H9 (cell line): Measurements from ENCODE around the gene GPC6. TPM values are rescaled to one million over a fixed set of nuclear protein-coding genes. Genes with fewer than 3 reads are reported as not detected.
A peak's percentile ranks its signal among the peaks of the same experiment; 100 is the strongest.

Experiments used
- DNase-seq: peaks from one replicate; pipeline ENCODE4 v3.0.0-alpha.2; 2017
- H2AFZ ChIP-seq: one replicate; pipeline ENCODE4 v1.6.1; 2013; ENCODE audit warnings: mild to moderate bottlenecking, low read length, control low read depth, moderate library complexity
- H2AK5ac ChIP-seq: 2 replicates; pipeline ENCODE4 v1.6.1; 2013; ENCODE audit warnings: low read length, control low read depth, mixed read lengths; ENCODE audit not compliant: insufficient read length
- H2BK120ac ChIP-seq: one replicate; pipeline ENCODE4 v1.6.1; 2013; ENCODE audit warnings: low read depth, mild to moderate bottlenecking, low read length, control low read depth, inconsistent platforms; ENCODE audit not compliant: poor library complexity, severe bottlenecking
- H2BK12ac ChIP-seq: 2 replicates; pipeline ENCODE4 v1.6.1; 2013; ENCODE audit warnings: low read length, control low read depth, mixed read lengths, low read depth; ENCODE audit not compliant: insufficient read length
- H2BK15ac ChIP-seq: 2 replicates; pipeline ENCODE4 v1.6.1; 2013; ENCODE audit warnings: low read depth, low read length, control low read depth
- H2BK20ac ChIP-seq: one replicate; pipeline ENCODE4 v1.6.1; 2013; ENCODE audit warnings: low read depth, mild to moderate bottlenecking, low read length, control low read depth, inconsistent platforms; ENCODE audit not compliant: poor library complexity, severe bottlenecking
- H2BK5ac ChIP-seq: 2 replicates; pipeline ENCODE4 v1.6.1; 2013; ENCODE audit warnings: low read length, control low read depth, mixed read lengths; ENCODE audit not compliant: insufficient read length
- H3K14ac ChIP-seq: 2 replicates; pipeline ENCODE4 v1.6.1; 2013; ENCODE audit warnings: low read length, control low read depth; ENCODE audit not compliant: insufficient read depth
- H3K18ac ChIP-seq: 2 replicates; pipeline ENCODE4 v1.6.1; 2013; ENCODE audit warnings: low read depth, mild to moderate bottlenecking, mixed read lengths, low read length, control low read depth; ENCODE audit not compliant: insufficient read length
- H3K23ac ChIP-seq: 2 replicates; pipeline ENCODE4 v1.6.1; 2013; ENCODE audit warnings: low read length, control low read depth, mixed read lengths, low read depth; ENCODE audit not compliant: insufficient read length
- H3K23me2 ChIP-seq: 2 replicates; pipeline ENCODE4 v1.6.1; 2013; ENCODE audit warnings: low read depth, mild to moderate bottlenecking, mixed read lengths, low read length, control low read depth; ENCODE audit not compliant: insufficient read length, poor library complexity, severe bottlenecking
- H3K27ac ChIP-seq: 2 replicates; pipeline ENCODE4 v1.5.1; 2013; ENCODE audit warnings: low read length, control low read depth, mixed read lengths, low read depth; ENCODE audit not compliant: insufficient read length
- H3K27me3 ChIP-seq: 2 replicates; pipeline ENCODE4 v1.6.1; 2013; ENCODE audit warnings: low read length, control low read depth, inconsistent platforms; ENCODE audit not compliant: insufficient read depth
- H3K4ac ChIP-seq: 2 replicates; pipeline ENCODE4 v1.6.1; 2013; ENCODE audit warnings: low read depth, mild to moderate bottlenecking, control low read depth, inconsistent platforms, low read length, moderate library complexity
- H3K4me1 ChIP-seq: 2 replicates; pipeline ENCODE4 v1.6.1; 2013; ENCODE audit warnings: low read length, control low read depth, inconsistent platforms; ENCODE audit not compliant: insufficient read depth
- H3K4me2 ChIP-seq: 2 replicates; pipeline ENCODE4 v1.6.1; 2013; ENCODE audit warnings: low read length, control low read depth, mixed read lengths; ENCODE audit not compliant: insufficient read length, insufficient read depth
- H3K56ac ChIP-seq: 2 replicates; pipeline ENCODE4 v1.6.1; 2013; ENCODE audit warnings: low read depth, mild to moderate bottlenecking, mixed read lengths, low read length, control low read depth; ENCODE audit not compliant: insufficient read length
- H3K79me1 ChIP-seq: 2 replicates; pipeline ENCODE4 v1.6.1; 2013; ENCODE audit warnings: low read depth, mild to moderate bottlenecking, moderate library complexity, low read length, control low read depth, inconsistent platforms; ENCODE audit not compliant: insufficient read depth, poor library complexity, severe bottlenecking
- H3K79me2 ChIP-seq: 2 replicates; pipeline ENCODE4 v1.6.1; 2013; ENCODE audit warnings: low read length, control low read depth, inconsistent platforms; ENCODE audit not compliant: insufficient read depth
- H3K9ac ChIP-seq: 2 replicates; pipeline ENCODE4 v1.6.1; 2013; ENCODE audit warnings: low read length, control low read depth, mixed read lengths; ENCODE audit not compliant: insufficient read length; ENCODE audit errors: extremely low read depth
- H3K9me3 ChIP-seq: one replicate; pipeline ENCODE4 v1.6.1; 2013; ENCODE audit warnings: low read depth, low read length, inconsistent platforms; ENCODE audit not compliant: control insufficient read depth
- H3T11ph ChIP-seq: one replicate; pipeline ENCODE4 v1.6.1; 2013; ENCODE audit warnings: mild to moderate bottlenecking, low read length, control low read depth, inconsistent platforms
- H4K20me1 ChIP-seq: one replicate; pipeline ENCODE4 v1.6.1; 2013; ENCODE audit not compliant: control insufficient read depth, insufficient read length, insufficient read depth
- H4K5ac ChIP-seq: 2 replicates; pipeline ENCODE4 v1.6.1; 2013; ENCODE audit warnings: low read depth, mild to moderate bottlenecking, mixed read lengths, low read length, control low read depth; ENCODE audit not compliant: insufficient read length
- H4K8ac ChIP-seq: replicated peaks from 2 replicates; pipeline ENCODE4 v1.6.1; 2013; ENCODE audit warnings: low read length, control low read depth, mixed read lengths, low read depth; ENCODE audit not compliant: insufficient read length
- H4K91ac ChIP-seq: 2 replicates; pipeline ENCODE4 v1.6.1; 2013; ENCODE audit warnings: low read depth, mild to moderate bottlenecking, moderate library complexity, mixed read lengths, low read length, control low read depth; ENCODE audit not compliant: insufficient read length
- H3K27ac Mint-ChIP-seq, 3 experiments: 2 replicates in 2 of 3; 3 replicates in 1 of 3; pipeline ENCODE4 v1.8.0; 2020 to 2021; ENCODE audit warnings: mixed read lengths in 3 of 3, mild to moderate bottlenecking in 1 of 3, moderate library complexity in 1 of 3
- H3K27me3 Mint-ChIP-seq: 2 replicates; pipeline ENCODE4 v1.8.0; 2021; ENCODE audit warnings: low read depth, mild to moderate bottlenecking, moderate library complexity, mixed read lengths
- H3K36me3 Mint-ChIP-seq, 3 experiments: 2 replicates in 2 of 3; 3 replicates in 1 of 3; pipeline ENCODE4 v1.8.0; 2020 to 2021; ENCODE audit warnings: low read depth in 3 of 3, mixed read lengths in 3 of 3; ENCODE audit not compliant: insufficient read depth in 1 of 3
- H3K4me1 Mint-ChIP-seq, 2 experiments: 2 replicates each; pipeline ENCODE4 v1.8.0; 2020; ENCODE audit warnings: mixed read lengths in 2 of 2
- H3K4me3 Mint-ChIP-seq, 2 experiments: 2 replicates in 1 of 2; 3 replicates in 1 of 2; pipeline ENCODE4 v1.8.0; 2020 to 2021; ENCODE audit warnings: mild to moderate bottlenecking in 2 of 2, mixed read lengths in 2 of 2, moderate library complexity in 1 of 2
- H3K9me3 Mint-ChIP-seq, 2 experiments: 2 replicates in 1 of 2; 3 replicates in 1 of 2; pipeline ENCODE4 v1.8.0; 2020; ENCODE audit warnings: mild to moderate bottlenecking in 2 of 2, mixed read lengths in 2 of 2, moderate library complexity in 1 of 2
- WGBS: extraction: QIAGEN DNeasy Blood & Tissue Kit; methylation state at CpG from one replicate; pipeline ENCODE4 v1.1.7; 2013; ENCODE audit warnings: missing lambda C conversion rate, low lambda C conversion rate, mixed read lengths; ENCODE audit not compliant: insufficient read length; ENCODE audit errors: extremely low coverage; 5-methylcytosine and 5-hydroxymethylcytosine counted together
- total RNA-seq: library from RNA; stranded (reverse); gene quantifications from 2 replicates; pipeline ENCODE4 v1.2.1, GENCODE V29; 2021
- TF ChIP-seq, protein P1 (sequence below): fragments of 200-600 bp; sonication (generic); conservative IDR thresholded peaks from 3 replicates; pipeline ENCODE4 v1.8.0; 2021; ENCODE audit warnings: antibody characterized with exemption, mild to moderate bottlenecking

GPC6 gene
- total RNA-seq, 1 experiment from 2014 or later: 15.6 TPM

DNA sequence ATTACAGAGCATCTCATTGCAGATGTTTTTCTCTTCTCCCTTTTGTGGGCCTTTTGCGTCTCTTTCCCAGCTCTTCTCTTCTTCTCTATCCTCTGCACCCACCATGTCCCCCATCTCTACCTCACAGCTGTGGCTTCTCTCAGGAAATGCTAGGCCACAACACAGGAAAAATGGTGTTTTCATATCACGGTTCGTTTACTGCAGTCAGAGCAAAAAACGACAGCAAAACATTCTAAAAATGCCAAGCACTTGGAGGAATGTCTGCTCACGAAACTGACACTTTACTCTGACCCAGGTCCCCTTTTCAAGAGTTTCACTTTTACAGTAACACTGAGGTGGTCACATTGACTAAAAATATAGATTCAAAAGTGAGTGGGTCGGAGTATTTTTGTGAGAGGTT is 1100.7 kb downstream of the GPC6 start:
- H4K5ac ChIP-seq: no peak overlapping the region
- H3K4me2 ChIP-seq: no peak overlapping the region
- no peaks in the 10 kb centered on the region; the same call in none of the 2 replicates for H3K27me3 Mint-ChIP-seq
- no peak overlapping the region for H3K14ac ChIP-seq
- no peak overlapping the region for H2BK15ac ChIP-seq
- H3K18ac ChIP-seq: no peak overlapping the region
- no peaks in the 10 kb centered on the region for H3K79me1 ChIP-seq
- no peak overlapping the region for H2BK12ac ChIP-seq
- no peak overlapping the region for H2AFZ ChIP-seq
- no peak overlapping the region for H3K9ac ChIP-seq
- H3K4ac ChIP-seq: no peak overlapping the region
- H2AK5ac ChIP-seq: no peak overlapping the region
- peaks cover 4% of the 10 kb centered on the region; the same call in 1 of the 2 replicates for H3K4me1 ChIP-seq
- no peaks in the 10 kb centered on the region for H3K23me2 ChIP-seq
- H3K27ac Mint-ChIP-seq: peak overlapping the region in 1 of 3 experiments; percentile 62; a peak in 2 of 7 replicates
- H3K4me3 Mint-ChIP-seq: no peak overlapping the region
- H2BK5ac ChIP-seq: no peak overlapping the region
- no peak overlapping the region for H3K23ac ChIP-seq
- TF ChIP-seq, protein P1, sequence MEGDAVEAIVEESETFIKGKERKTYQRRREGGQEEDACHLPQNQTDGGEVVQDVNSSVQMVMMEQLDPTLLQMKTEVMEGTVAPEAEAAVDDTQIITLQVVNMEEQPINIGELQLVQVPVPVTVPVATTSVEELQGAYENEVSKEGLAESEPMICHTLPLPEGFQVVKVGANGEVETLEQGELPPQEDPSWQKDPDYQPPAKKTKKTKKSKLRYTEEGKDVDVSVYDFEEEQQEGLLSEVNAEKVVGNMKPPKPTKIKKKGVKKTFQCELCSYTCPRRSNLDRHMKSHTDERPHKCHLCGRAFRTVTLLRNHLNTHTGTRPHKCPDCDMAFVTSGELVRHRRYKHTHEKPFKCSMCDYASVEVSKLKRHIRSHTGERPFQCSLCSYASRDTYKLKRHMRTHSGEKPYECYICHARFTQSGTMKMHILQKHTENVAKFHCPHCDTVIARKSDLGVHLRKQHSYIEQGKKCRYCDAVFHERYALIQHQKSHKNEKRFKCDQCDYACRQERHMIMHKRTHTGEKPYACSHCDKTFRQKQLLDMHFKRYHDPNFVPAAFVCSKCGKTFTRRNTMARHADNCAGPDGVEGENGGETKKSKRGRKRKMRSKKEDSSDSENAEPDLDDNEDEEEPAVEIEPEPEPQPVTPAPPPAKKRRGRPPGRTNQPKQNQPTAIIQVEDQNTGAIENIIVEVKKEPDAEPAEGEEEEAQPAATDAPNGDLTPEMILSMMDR: no peak
- WGBS: no CpG with 5 or more reads among the region's 6 CpGs
- no peak overlapping the region for H2BK20ac ChIP-seq
- H4K91ac ChIP-seq: no peak overlapping the region
- H3K56ac ChIP-seq: no peak overlapping the region
- H2BK120ac ChIP-seq: no peak overlapping the region
- no peaks in the 10 kb centered on the region for H3K79me2 ChIP-seq
- no peaks in the 10 kb centered on the region for H3K27me3 ChIP-seq
- no peaks in the 10 kb centered on the region for H3K9me3 ChIP-seq
- no peak overlapping the region for H3K27ac ChIP-seq
- H3K9me3 Mint-ChIP-seq: no peaks in the 10 kb centered on the region
- DNase-seq: no peak
- H3K36me3 Mint-ChIP-seq: no peaks in the 10 kb centered on the region
- H3K4me1 Mint-ChIP-seq: peaks cover 9% of the 10 kb centered on the region in 2 experiments
- no peak overlapping the region for H3T11ph ChIP-seq
- no peaks in the 10 kb centered on the region for H4K20me1 ChIP-seq
- H4K8ac ChIP-seq: no peak overlapping the region
